Measurements from ENCODE around the gene TF. TPM values are rescaled to one million over a fixed set of nuclear protein-coding genes. Genes with fewer than 3 reads are reported as not detected.

TF gene
- total and polyA plus RNA-seq, 10 of the 15 experiments (the other 5 are each of a cell fraction or from before 2014, with no cell fraction given): under 0.01 to 8.9 (median 0.05) TPM; not detected in 1

- intact Hi-C loops (cut with micrococcal nuclease; ENCODE audit: unreplicated experiment): no loop called here
- H3K79me2 ChIP-seq (ENCODE audit: control insufficient read depth, insufficient read depth, low read length): no peaks in the 10 kb centered on the region
- peaks cover 3 to 4% of the 10 kb centered on the region in 2 experiments for H3K27me3 ChIP-seq (replicated peaks in 1 of 2; ENCODE audit: control insufficient read depth in 2 of 2, insufficient read depth in 2 of 2, low read length in 1 of 2)
- ChIA-PET POLR2A (no interaction called here), CTCF (no interaction called here), SMC1A (ENCODE audit: uncharacterized antibody, unreplicated experiment) (no interaction called here), RAD21 (ENCODE audit: unreplicated experiment) (no interaction called here)
- no peak for DNase-seq (ENCODE audit: low read depth, low spot score)
- no peaks in the 10 kb centered on the region for H3K4me1 ChIP-seq (ENCODE audit: control insufficient read depth, insufficient read depth, low read length)
- 21% methylated on average over 6 of the region's 6 CpGs for WGBS (ENCODE audit: insufficient coverage, insufficient replicate concordance, low lambda C conversion rate, missing lambda C conversion rate)
- no TSS peak for BruUV-seq (replicated peaks)
- no peaks in the 10 kb centered on the region for H4K20me1 ChIP-seq (ENCODE audit: control insufficient read depth, insufficient read depth)
- H3K4me3 ChIP-seq: no peak overlapping the region
- no peak overlapping the region for H2AFZ ChIP-seq (ENCODE audit: control insufficient read depth, low read depth, low read length)
- no peaks in the 10 kb centered on the region for H3K9me3 ChIP-seq (replicated peaks; ENCODE audit: control insufficient read depth, insufficient read depth, low read length)
- H3K4me2 ChIP-seq (ENCODE audit: control insufficient read depth, insufficient read depth): no peak overlapping the region
- no peak overlapping the region for H3K9ac ChIP-seq (ENCODE audit: control insufficient read depth, insufficient read depth, low read length)
- H3K27ac ChIP-seq (ENCODE audit: control insufficient read depth, insufficient read depth): no peak overlapping the region
- no peak for FAIRE-seq
- no peaks in the 10 kb centered on the region; a peak in 1 of 4 replicates for H3K36me3 ChIP-seq (ENCODE audit: control insufficient read depth in 2 of 2, insufficient read depth in 2 of 2, low read length in 1 of 2)
- no peak for ATAC-seq
- in situ Hi-C loops (cut with MboI): no loop called here
- TF ChIP-seq RBBP5 (conservative IDR thresholded peaks at IDR 0.05) (no peak), HDAC6 (IDR thresholded peaks at IDR 0.05; ENCODE audit: unreplicated experiment) (no peak), NR2F1 (conservative IDR thresholded peaks at IDR 0.05) (no peak), ATF2 (IDR thresholded peaks at IDR 0.05; ENCODE audit: low read length) (no peak), MTA2 (IDR thresholded peaks at IDR 0.05; ENCODE audit: low read depth) (no peak), KAT2A (conservative IDR thresholded peaks at IDR 0.05; ENCODE audit: control insufficient read depth, low read depth, low read length) (no peak), ZBTB33 (IDR thresholded peaks at IDR 0.05) (no peak), BACH1 (IDR thresholded peaks at IDR 0.05; ENCODE audit: borderline replicate concordance) (no peak), ZNF592 (IDR thresholded peaks at IDR 0.05) (no peak), FOXK2 (IDR thresholded peaks at IDR 0.05) (no peak), TCF12 (IDR thresholded peaks at IDR 0.05; ENCODE audit: low read depth, low read length) (no peak), STAT1 (conservative IDR thresholded peaks at IDR 0.05) (no peak), EED (IDR thresholded peaks at IDR 0.05; ENCODE audit: low read depth) (no peak), BCL3 (IDR thresholded peaks at IDR 0.05; ENCODE audit: borderline replicate concordance, insufficient read depth, low read depth, low read length, poor library complexity, severe bottlenecking) (no peak), E2F4 (IDR thresholded peaks at IDR 0.05; ENCODE audit: low read depth, low read length) (no peak), GABPA (IDR thresholded peaks at IDR 0.05; ENCODE audit: low read depth) (no peak)
These were observed 94.6 kb downstream of the TF start for GRCh38 chr3:133840767-133841166.

Measured in GM12878 (cell line).